ENCODE measurements around the gene NCAM1.

The NCAM1 gene

GRCh38 chr11:113121746-113122145 is 160.5 kb downstream of the NCAM1 start:
- Histone ChIP-seq H3K4me2 (ENCODE audit: low read depth, low read length) (no peak overlapping the region), H3K9me3 (replicated peaks; ENCODE audit: insufficient read depth, low read length) (no peaks in the 10 kb centered on the region), H3K79me2 (ENCODE audit: low read length) (no peaks in the 10 kb centered on the region), H4K20me1 (ENCODE audit: insufficient read depth, low read length) (no peaks in the 10 kb centered on the region), H3K36me3 (replicated peaks; ENCODE audit: insufficient read depth, low read length) (no peaks in the 10 kb centered on the region), H3K9ac (ENCODE audit: low read length) (no peak overlapping the region), H3K4me1 (ENCODE audit: low read length) (no peaks in the 10 kb centered on the region), H2AFZ (ENCODE audit: low read length) (no peak overlapping the region), H3F3A (ENCODE audit: insufficient read depth, low read length) (no peaks in the 10 kb centered on the region), H3K27ac (ENCODE audit: low read length) (no peak overlapping the region), H3K27me3 (replicated peaks; ENCODE audit: insufficient read depth, low read length) (no peaks in the 10 kb centered on the region), H3K9me2 (replicated peaks; ENCODE audit: insufficient read depth, low read length) (no peaks in the 10 kb centered on the region), H3K4me3 (ENCODE audit: low read length) (no peak overlapping the region)
- DNase-seq, result no peak
- TF ChIP-seq EZH2phosphoT487 (IDR thresholded peaks at IDR 0.05; ENCODE audit: low read length), result no peak
- no peak for TF ChIP-seq EZH2 (optimal IDR thresholded peaks at IDR 0.05; ENCODE audit: low read depth, low read length)
- TF ChIP-seq, protein P1, sequence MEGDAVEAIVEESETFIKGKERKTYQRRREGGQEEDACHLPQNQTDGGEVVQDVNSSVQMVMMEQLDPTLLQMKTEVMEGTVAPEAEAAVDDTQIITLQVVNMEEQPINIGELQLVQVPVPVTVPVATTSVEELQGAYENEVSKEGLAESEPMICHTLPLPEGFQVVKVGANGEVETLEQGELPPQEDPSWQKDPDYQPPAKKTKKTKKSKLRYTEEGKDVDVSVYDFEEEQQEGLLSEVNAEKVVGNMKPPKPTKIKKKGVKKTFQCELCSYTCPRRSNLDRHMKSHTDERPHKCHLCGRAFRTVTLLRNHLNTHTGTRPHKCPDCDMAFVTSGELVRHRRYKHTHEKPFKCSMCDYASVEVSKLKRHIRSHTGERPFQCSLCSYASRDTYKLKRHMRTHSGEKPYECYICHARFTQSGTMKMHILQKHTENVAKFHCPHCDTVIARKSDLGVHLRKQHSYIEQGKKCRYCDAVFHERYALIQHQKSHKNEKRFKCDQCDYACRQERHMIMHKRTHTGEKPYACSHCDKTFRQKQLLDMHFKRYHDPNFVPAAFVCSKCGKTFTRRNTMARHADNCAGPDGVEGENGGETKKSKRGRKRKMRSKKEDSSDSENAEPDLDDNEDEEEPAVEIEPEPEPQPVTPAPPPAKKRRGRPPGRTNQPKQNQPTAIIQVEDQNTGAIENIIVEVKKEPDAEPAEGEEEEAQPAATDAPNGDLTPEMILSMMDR (IDR thresholded peaks at IDR 0.05; ENCODE audit: low read length), result no peak

GRCh38 chr11:113124006-113124405 is 162.8 kb downstream of the NCAM1 start:
- H2AFZ ChIP-seq (ENCODE audit: low read length), result no peak overlapping the region
- no peak overlapping the region for H3K4me3 ChIP-seq (ENCODE audit: low read length)
- no peaks in the 10 kb centered on the region for H3K27me3 ChIP-seq (replicated peaks; ENCODE audit: insufficient read depth, low read length)
- no peak overlapping the region for H3K27ac ChIP-seq (ENCODE audit: low read length)
- no peaks in the 10 kb centered on the region for H4K20me1 ChIP-seq (ENCODE audit: insufficient read depth, low read length)
- H3K4me1 ChIP-seq (ENCODE audit: low read length), result no peaks in the 10 kb centered on the region
- no peaks in the 10 kb centered on the region for H3K36me3 ChIP-seq (replicated peaks; ENCODE audit: insufficient read depth, low read length)
- no peaks in the 10 kb centered on the region for H3K79me2 ChIP-seq (ENCODE audit: low read length)
- no peak for DNase-seq
- H3K9me2 ChIP-seq (replicated peaks; ENCODE audit: insufficient read depth, low read length), result no peaks in the 10 kb centered on the region
- H3K9ac ChIP-seq (ENCODE audit: low read length), result no peak overlapping the region
- no peaks in the 10 kb centered on the region for H3F3A ChIP-seq (ENCODE audit: insufficient read depth, low read length)
- TF ChIP-seq EZH2 (optimal IDR thresholded peaks at IDR 0.05; ENCODE audit: low read depth, low read length) (no peak), EZH2phosphoT487 (IDR thresholded peaks at IDR 0.05; ENCODE audit: low read length) (no peak)
- TF ChIP-seq, protein P1 (IDR thresholded peaks at IDR 0.05; ENCODE audit: low read length), result no peak
- H3K4me2 ChIP-seq (ENCODE audit: low read depth, low read length), result no peak overlapping the region
- no peaks in the 10 kb centered on the region for H3K9me3 ChIP-seq (replicated peaks; ENCODE audit: insufficient read depth, low read length)

DNA sequence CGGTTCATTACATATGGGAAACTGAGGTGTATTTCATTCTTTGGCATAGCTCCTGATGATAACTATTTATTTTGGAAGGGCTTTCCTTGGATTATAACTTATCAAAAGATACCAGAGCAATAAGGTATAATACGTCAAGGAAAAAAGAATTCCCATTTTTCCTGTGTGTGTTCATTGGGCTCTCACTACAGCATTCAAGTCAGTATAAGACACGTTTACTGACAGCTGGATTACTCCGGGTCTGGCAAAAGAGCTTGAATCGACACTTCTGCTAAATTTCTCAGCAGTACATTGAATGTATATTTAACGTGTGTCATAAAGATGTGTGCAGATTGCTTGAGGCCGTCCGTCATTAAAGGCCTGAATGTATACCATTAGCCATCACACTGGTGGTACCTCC is 163.4 kb downstream of the NCAM1 start:
- no peaks in the 10 kb centered on the region for H3K9me2 ChIP-seq (replicated peaks; ENCODE audit: insufficient read depth, low read length)
- no peaks in the 10 kb centered on the region for H3K4me1 ChIP-seq (ENCODE audit: low read length)
- TF ChIP-seq EZH2phosphoT487 (IDR thresholded peaks at IDR 0.05; ENCODE audit: low read length), result no peak
- TF ChIP-seq, protein P1 (IDR thresholded peaks at IDR 0.05; ENCODE audit: low read length), result no peak
- no peaks in the 10 kb centered on the region for H3K9me3 ChIP-seq (replicated peaks; ENCODE audit: insufficient read depth, low read length)
- H3K27ac ChIP-seq (ENCODE audit: low read length), result no peak overlapping the region
- no peak overlapping the region for H3K4me3 ChIP-seq (ENCODE audit: low read length)
- no peak for DNase-seq
- H3K79me2 ChIP-seq (ENCODE audit: low read length), result no peaks in the 10 kb centered on the region
- no peak overlapping the region for H2AFZ ChIP-seq (ENCODE audit: low read length)
- no peaks in the 10 kb centered on the region for H3K36me3 ChIP-seq (replicated peaks; ENCODE audit: insufficient read depth, low read length)
- H3K9ac ChIP-seq (ENCODE audit: low read length), result no peak overlapping the region
- no peak overlapping the region for H3K4me2 ChIP-seq (ENCODE audit: low read depth, low read length)
- no peaks in the 10 kb centered on the region for H4K20me1 ChIP-seq (ENCODE audit: insufficient read depth, low read length)
- no peaks in the 10 kb centered on the region for H3K27me3 ChIP-seq (replicated peaks; ENCODE audit: insufficient read depth, low read length)
- H3F3A ChIP-seq (ENCODE audit: insufficient read depth, low read length), result no peaks in the 10 kb centered on the region
